ENCODE measurements around the gene PREB. TPM values are rescaled to one million over a fixed set of nuclear protein-coding genes. Genes with fewer than 3 reads are reported as not detected.

PREB gene
- total RNA-seq, 2 experiments from 2014 or later, result 12.3 to 12.6 TPM

DNA sequence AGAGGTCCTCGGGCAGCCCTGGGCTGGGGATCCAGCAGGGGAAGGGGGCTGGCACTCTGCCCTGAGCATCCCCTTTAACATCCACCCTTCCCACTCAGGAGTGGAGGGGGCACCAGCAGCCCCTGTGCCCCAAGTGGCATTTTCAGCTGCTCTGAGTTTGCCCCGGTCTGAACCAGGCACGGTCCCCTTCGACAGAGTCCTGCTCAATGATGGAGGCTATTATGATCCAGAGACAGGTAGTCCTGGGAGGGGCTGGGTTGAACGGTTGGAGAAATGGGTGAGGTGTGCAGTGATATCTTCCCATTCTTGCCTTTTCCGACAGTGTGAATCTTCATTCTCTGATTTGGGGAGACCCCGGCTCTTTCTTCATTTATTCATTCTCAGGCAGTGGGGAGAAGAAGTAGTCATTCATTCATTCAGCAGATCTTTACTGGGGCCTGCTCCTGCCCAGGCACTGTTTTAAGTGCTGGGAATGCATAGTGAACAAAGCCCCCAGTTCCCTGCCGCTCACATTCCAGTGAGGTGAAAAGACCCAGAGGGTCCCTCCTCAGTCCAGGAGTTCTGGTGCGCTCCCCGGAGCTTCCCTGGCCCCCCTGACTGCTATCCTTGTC lies 49.3 kb downstream of the PREB start:
- intact Hi-C loops (cut with DNase I, micrococcal nuclease), result loop anchor here in 1 of 2 experiments (5.0 kb wide), 2 partner anchors 123 to 287 kb away; partner anchors contain the start of genes EIF2B4 and SNX17
- no peak for ATAC-seq (ENCODE audit: poor library complexity)

DNA sequence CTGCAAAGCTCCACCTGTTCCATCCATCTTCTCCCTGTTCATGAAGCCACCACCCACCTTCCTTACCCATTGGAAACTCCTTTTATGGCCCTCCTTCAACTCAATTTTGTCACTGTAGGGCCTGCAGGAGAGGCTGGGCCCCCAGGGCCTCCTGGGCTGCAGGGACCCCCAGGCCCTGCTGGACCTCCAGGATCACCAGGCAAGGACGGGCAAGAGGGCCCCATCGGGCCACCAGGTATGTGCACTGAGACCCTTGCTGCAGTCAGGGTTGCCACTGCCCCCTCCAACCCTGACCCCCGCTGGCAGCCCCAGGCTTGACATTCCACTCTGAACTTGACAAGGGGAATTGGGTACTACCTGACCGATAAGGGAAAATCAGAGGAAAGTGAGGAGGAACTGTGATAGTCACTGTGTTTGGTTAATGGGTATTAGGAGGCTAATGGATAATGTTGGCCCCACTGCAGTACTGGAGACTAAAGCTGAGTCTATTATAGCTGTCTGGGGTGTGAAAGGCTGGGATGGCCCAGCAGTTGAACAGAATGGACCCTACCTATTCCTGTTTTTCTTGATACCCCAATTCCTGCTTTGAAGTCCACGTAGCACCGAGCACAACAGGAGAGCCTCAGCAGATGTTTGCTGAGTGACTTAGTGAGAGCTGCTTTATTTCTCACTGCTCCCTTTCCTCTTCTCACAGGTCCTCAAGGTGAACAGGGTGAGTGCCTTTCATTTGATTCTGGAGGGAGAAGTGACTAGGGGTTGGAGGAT lies 50.0 kb downstream of the PREB start:
- no peaks in the 10 kb centered on the region for H3K27me3 ChIP-seq (ENCODE audit: control insufficient read depth in 1 of 2, insufficient read depth in 2 of 2, low read length in 2 of 2)
- ATAC-seq (ENCODE audit: poor library complexity) (no peak), DNase-seq (no peak)
- no peaks in the 10 kb centered on the region for H3K36me3 Mint-ChIP-seq (ENCODE audit: low read depth)
- no peaks in the 10 kb centered on the region for H3K9me3 Mint-ChIP-seq
- peak overlapping the region; percentile 91 for H3K4me3 Mint-ChIP-seq
- no peaks in the 10 kb centered on the region for H3K36me3 ChIP-seq (ENCODE audit: insufficient read depth, low read length)
- TF ChIP-seq, protein P1, sequence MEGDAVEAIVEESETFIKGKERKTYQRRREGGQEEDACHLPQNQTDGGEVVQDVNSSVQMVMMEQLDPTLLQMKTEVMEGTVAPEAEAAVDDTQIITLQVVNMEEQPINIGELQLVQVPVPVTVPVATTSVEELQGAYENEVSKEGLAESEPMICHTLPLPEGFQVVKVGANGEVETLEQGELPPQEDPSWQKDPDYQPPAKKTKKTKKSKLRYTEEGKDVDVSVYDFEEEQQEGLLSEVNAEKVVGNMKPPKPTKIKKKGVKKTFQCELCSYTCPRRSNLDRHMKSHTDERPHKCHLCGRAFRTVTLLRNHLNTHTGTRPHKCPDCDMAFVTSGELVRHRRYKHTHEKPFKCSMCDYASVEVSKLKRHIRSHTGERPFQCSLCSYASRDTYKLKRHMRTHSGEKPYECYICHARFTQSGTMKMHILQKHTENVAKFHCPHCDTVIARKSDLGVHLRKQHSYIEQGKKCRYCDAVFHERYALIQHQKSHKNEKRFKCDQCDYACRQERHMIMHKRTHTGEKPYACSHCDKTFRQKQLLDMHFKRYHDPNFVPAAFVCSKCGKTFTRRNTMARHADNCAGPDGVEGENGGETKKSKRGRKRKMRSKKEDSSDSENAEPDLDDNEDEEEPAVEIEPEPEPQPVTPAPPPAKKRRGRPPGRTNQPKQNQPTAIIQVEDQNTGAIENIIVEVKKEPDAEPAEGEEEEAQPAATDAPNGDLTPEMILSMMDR (IDR thresholded peaks at IDR 0.05), result no peak
- no peak overlapping the region for H3K27ac ChIP-seq (ENCODE audit: low read depth in 1 of 2, low read length in 2 of 2)
- H3K4me1 Mint-ChIP-seq (ENCODE audit: low read depth), result peaks cover 34% of the 10 kb centered on the region
- H3K27me3 Mint-ChIP-seq, result no peaks in the 10 kb centered on the region
- H3K27ac Mint-ChIP-seq, result peak overlapping the region; percentile 35
- ChIA-PET POLR2A (interaction anchor here (9.9 to 10.2 kb wide), 2 partner anchors 14 to 33 kb away, joined by 113 to 161 read pairs; partner anchors contain the start of genes AGBL5 and OST4), CTCF (interaction anchor here (1.5 kb wide), 1 partner anchor 33 kb away, joined by 4 read pairs; the partner anchor contains the start of gene AGBL5)
- intact Hi-C loops (cut with DNase I, micrococcal nuclease), result loop anchor here in 1 of 2 experiments (5.0 kb wide), 2 partner anchors 122 to 288 kb away; partner anchors contain the start of genes EIF2B4 and SNX17
- H3K9me3 ChIP-seq (ENCODE audit: control insufficient read depth in 1 of 2, insufficient read depth in 1 of 2, low read length in 2 of 2), result no peaks in the 10 kb centered on the region
- H3K4me1 ChIP-seq (ENCODE audit: insufficient read depth, low read length), result peaks cover 60% of the 10 kb centered on the region
- H3K4me3 ChIP-seq (ENCODE audit: low read length), result no peak overlapping the region

More for the DNA sequence above, 49.3 kb downstream of the PREB start:
- Mint-ChIP-seq H3K4me3 (peak overlapping the region; percentile 91), H3K4me1 (ENCODE audit: low read depth) (peaks cover 37% of the 10 kb centered on the region), H3K36me3 (ENCODE audit: low read depth) (no peaks in the 10 kb centered on the region), H3K27me3 (no peaks in the 10 kb centered on the region), H3K27ac (peak overlapping the region; percentile 35), H3K9me3 (no peaks in the 10 kb centered on the region)
- no peak for DNase-seq
- Histone ChIP-seq H3K4me1 (ENCODE audit: insufficient read depth, low read length) (peaks cover 60% of the 10 kb centered on the region), H3K27ac (ENCODE audit: low read depth in 1 of 2, low read length in 2 of 2) (peak overlapping the region; percentile 65 to 70), H3K9me3 (ENCODE audit: control insufficient read depth in 1 of 2, insufficient read depth in 1 of 2, low read length in 2 of 2) (no peaks in the 10 kb centered on the region), H3K4me3 (ENCODE audit: low read length) (peak overlapping the region; percentile 70), H3K27me3 (ENCODE audit: control insufficient read depth in 1 of 2, insufficient read depth in 2 of 2, low read length in 2 of 2) (no peaks in the 10 kb centered on the region), H3K36me3 (ENCODE audit: insufficient read depth, low read length) (no peaks in the 10 kb centered on the region)
- TF ChIP-seq, protein P1 (IDR thresholded peaks at IDR 0.05), result no peak
- POLR2A ChIA-PET, result interaction anchor here (0.8 to 10.2 kb wide), 4 partner anchors 15 to 218 kb away, joined by 3 to 161 read pairs (median 58); partner anchors contain the start of genes AGBL5 and OST4
- CTCF ChIA-PET, result interaction anchor here (1.2 to 2.1 kb wide), 4 partner anchors 12 to 52 kb away, joined by 4 to 8 read pairs (median 4); partner anchors contain the start of genes AGBL5, OST4 and TMEM214

DNA sequence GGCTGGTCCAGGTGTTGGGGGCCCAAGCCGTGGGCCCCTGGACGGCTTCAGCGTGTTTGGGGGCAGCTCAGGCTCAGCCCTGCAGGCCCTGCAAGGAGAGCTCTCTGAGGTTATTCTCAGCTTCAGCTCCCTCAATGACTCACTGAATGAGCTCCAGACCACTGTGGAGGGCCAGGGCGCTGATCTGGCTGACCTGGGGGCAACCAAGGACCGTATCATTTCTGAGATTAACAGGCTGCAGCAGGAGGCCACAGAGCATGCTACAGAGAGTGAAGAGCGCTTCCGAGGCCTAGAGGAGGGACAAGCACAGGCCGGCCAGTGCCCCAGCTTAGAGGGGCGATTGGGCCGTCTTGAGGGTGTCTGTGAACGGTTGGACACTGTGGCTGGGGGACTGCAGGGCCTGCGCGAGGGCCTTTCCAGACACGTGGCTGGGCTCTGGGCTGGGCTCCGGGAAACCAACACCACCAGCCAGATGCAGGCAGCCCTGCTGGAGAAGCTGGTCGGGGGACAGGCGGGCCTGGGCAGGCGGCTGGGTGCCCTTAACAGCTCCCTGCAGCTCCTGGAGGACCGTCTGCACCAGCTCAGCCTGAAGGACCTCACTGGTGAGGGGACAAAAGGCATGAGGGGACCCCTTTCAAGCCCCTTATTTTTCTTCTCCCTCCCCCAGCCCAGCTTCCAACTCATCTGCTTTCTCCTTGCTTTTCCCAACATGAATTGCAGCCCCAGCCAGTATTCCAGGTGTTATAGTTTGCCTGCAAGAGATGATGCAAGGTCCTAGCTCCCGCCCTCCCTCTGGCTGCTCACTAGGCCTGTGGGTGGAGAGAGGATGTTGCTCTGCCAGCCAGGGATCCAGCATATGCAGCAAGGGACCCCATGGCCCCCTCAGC lies 50.8 kb downstream of the PREB start:
- Histone ChIP-seq H3K27me3 (ENCODE audit: control insufficient read depth in 1 of 2, insufficient read depth in 2 of 2, low read length in 2 of 2) (no peaks in the 10 kb centered on the region), H3K9me3 (ENCODE audit: control insufficient read depth in 1 of 2, insufficient read depth in 1 of 2, low read length in 2 of 2) (no peaks in the 10 kb centered on the region), H3K4me3 (ENCODE audit: low read length) (no peak overlapping the region), H3K36me3 (ENCODE audit: insufficient read depth, low read length) (no peaks in the 10 kb centered on the region), H3K27ac (ENCODE audit: low read depth in 1 of 2, low read length in 2 of 2) (no peak overlapping the region), H3K4me1 (ENCODE audit: insufficient read depth, low read length) (peaks cover 55% of the 10 kb centered on the region)
- TF ChIP-seq, protein P1 (IDR thresholded peaks at IDR 0.05), result no peak
- Mint-ChIP-seq H3K27ac (no peak overlapping the region), H3K27me3 (no peaks in the 10 kb centered on the region), H3K36me3 (ENCODE audit: low read depth) (no peaks in the 10 kb centered on the region), H3K9me3 (no peaks in the 10 kb centered on the region), H3K4me1 (ENCODE audit: low read depth) (peaks cover 34% of the 10 kb centered on the region), H3K4me3 (peak overlapping the region; percentile 54)
- ChIA-PET CTCF (no interaction called here), POLR2A (interaction anchor here (2.6 to 10.2 kb wide), 3 partner anchors 13 to 128 kb away, joined by 11 to 161 read pairs (median 113); partner anchors contain the start of genes AGBL5, ATRAID, OST4 and SLC5A6)
- ATAC-seq (ENCODE audit: poor library complexity), result no peak
- intact Hi-C loops (cut with DNase I, micrococcal nuclease), result no loop called here
- DNase-seq, result no peak
